PC-3 (cell line): ENCODE results near the gene RER1.

Source experiments
- CTCF ChIP-seq: fragments of 300-600 bp; sonication (generic); conservative IDR thresholded peaks from 2 replicates; pipeline ENCODE4 v1.5.1; 2017; ENCODE audit warnings: antibody characterized with exemption, low read depth, mild to moderate bottlenecking, low read length
- EZH2phosphoT487 ChIP-seq: fragments of 300-600 bp; sonication (generic); IDR thresholded peaks from 2 replicates; pipeline ENCODE4 v1.6.1; 2018; ENCODE audit warnings: mild to moderate bottlenecking, antibody characterized with exemption, low read length, borderline replicate concordance

- TF ChIP-seq CTCF = no peak
- TF ChIP-seq EZH2phosphoT487 = no peak
These were observed 15.3 kb upstream of the RER1 start for GRCh38 chr1:2376261-2376741.
